Hepatocyte (in vitro differentiated cells): ENCODE measurements around the gene SBF2. TPM values are rescaled to one million over a fixed set of nuclear protein-coding genes. Genes with fewer than 3 reads are reported as not detected.

ENCODE experiments used
- DNase-seq: peaks from one replicate; pipeline ENCODE4 v3.0.0-alpha.2; 2016; ENCODE audit warnings: low spot score
- H2AFZ ChIP-seq: fragments of 200-600 bp; sonication (generic); 2 replicates; pipeline ENCODE4 v1.6.0; 2016; ENCODE audit warnings: antibody characterized with exemption, mild to moderate bottlenecking
- H3K27ac ChIP-seq: fragments of 200-600 bp; sonication (generic); 2 replicates; pipeline ENCODE4 v1.5.1; 2016; ENCODE audit warnings: mild to moderate bottlenecking
- H3K27me3 ChIP-seq: fragments of 200-600 bp; sonication (generic); 2 replicates; pipeline ENCODE4 v1.6.1; 2016
- H3K36me3 ChIP-seq: fragments of 200-600 bp; sonication (generic); replicated peaks from 2 replicates; pipeline ENCODE4 v1.5.1; 2016; ENCODE audit warnings: low read depth; ENCODE audit not compliant: insufficient read depth
- H3K4me1 ChIP-seq: fragments of 200-600 bp; sonication (generic); 2 replicates; pipeline ENCODE4 v1.5.1; 2016; ENCODE audit warnings: mild to moderate bottlenecking, moderate library complexity; ENCODE audit not compliant: insufficient read depth
- H3K4me2 ChIP-seq: fragments of 200-600 bp; sonication (generic); 2 replicates; pipeline ENCODE4 v1.6.0; 2016
- H3K4me3 ChIP-seq: fragments of 200-600 bp; sonication (generic); 2 replicates; pipeline ENCODE4 v1.5.1; 2016; ENCODE audit warnings: mild to moderate bottlenecking
- H3K79me2 ChIP-seq: fragments of 200-600 bp; sonication (generic); 2 replicates; pipeline ENCODE4 v1.6.0; 2017; ENCODE audit warnings: mild to moderate bottlenecking
- H3K9me2 ChIP-seq: fragments of 200-600 bp; sonication (generic); replicated peaks from 2 replicates; pipeline ENCODE4 v1.6.0; 2017; ENCODE audit warnings: mild to moderate bottlenecking; ENCODE audit not compliant: insufficient read depth
- H3K9me3 ChIP-seq: fragments of 200-600 bp; sonication (generic); 2 replicates; pipeline ENCODE4 v1.5.1; 2016; ENCODE audit warnings: low read depth, mild to moderate bottlenecking
- H4K20me1 ChIP-seq: fragments of 200-600 bp; sonication (generic); 2 replicates; pipeline ENCODE4 v1.6.0; 2016; ENCODE audit warnings: mild to moderate bottlenecking; ENCODE audit not compliant: insufficient read depth, poor library complexity, severe bottlenecking
- EZH2 ChIP-seq: fragments of 200-600 bp; sonication (generic); IDR thresholded peaks from 2 replicates; pipeline ENCODE4 v1.6.1; 2016; ENCODE audit warnings: antibody characterized with exemption, mild to moderate bottlenecking, borderline replicate concordance
- EZH2phosphoT487 ChIP-seq: fragments of 200-600 bp; sonication (generic); IDR thresholded peaks from one replicate; pipeline ENCODE4 v1.6.1; 2018; ENCODE audit warnings: antibody characterized with exemption, mild to moderate bottlenecking, low read depth, moderate library complexity; ENCODE audit not compliant: unreplicated experiment, severe bottlenecking
- WGBS: methylation state at CpG from one replicate; pipeline ENCODE4 v1.1.6; 2016; ENCODE audit warnings: low lambda C conversion rate; ENCODE audit errors: missing lambda C conversion rate; 5-methylcytosine and 5-hydroxymethylcytosine counted together
- polyA plus RNA-seq: library from polyadenylated mRNA; unstranded; fragments of >200 nt; fragmentation: Nextera tagmentation; extraction: Ambion mirVana; gene quantifications from 2 replicates; pipeline ENCODE4 v1.2.1, GENCODE V29; 2016
- total RNA-seq: library from RNA; depleted of rRNA; stranded (reverse); fragments of >200 nt; gene quantifications from 2 replicates; pipeline ENCODE4 v1.2.3, GENCODE V29; 2014
- TF ChIP-seq, protein P1 (sequence below): fragments of 200-600 bp; sonication (generic); IDR thresholded peaks from 2 replicates; pipeline ENCODE4 v1.5.1; 2016; ENCODE audit warnings: antibody characterized with exemption, mild to moderate bottlenecking; ENCODE audit not compliant: poor library complexity

Gene SBF2
- total and polyA plus RNA-seq, 2 experiments from 2014 or later = 25.7 to 83.2 TPM

DNA sequence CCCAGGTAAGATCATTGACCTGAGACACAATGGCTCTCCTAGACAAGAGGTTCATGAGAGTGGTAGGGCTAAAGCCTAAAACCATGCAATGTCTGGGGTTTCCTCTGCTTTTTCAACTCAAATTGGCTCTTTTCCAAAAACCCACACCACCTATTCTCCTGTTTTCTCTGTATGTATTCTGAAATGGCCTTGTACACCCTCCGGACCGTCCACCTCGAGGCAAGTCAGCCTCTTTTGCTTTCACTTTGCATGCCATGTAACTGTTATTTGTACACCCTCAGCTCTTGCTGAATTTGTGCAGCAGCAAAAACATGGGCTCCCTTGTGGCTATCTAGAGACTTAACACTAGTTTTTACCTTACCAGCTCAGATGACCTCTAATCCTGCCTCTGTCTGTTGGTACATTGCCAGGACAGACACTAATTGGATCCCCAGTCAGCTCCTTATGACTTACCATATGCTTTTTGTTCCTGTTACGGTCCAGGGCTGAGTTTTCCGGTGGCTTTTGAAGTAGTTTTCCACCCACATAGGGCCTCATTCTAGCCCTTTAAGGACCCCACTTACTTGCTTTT, 288.0 kb downstream of the SBF2 start:
- Histone ChIP-seq H4K20me1 (no peaks in the 10 kb centered on the region), H3K9me2 (no peaks in the 10 kb centered on the region), H3K27ac (no peak overlapping the region), H3K36me3 (no peaks in the 10 kb centered on the region), H3K4me2 (no peak overlapping the region), H3K27me3 (no peaks in the 10 kb centered on the region), H2AFZ (no peak overlapping the region), H3K4me3 (no peak overlapping the region), H3K9me3 (no peaks in the 10 kb centered on the region), H3K79me2 (no peaks in the 10 kb centered on the region), H3K4me1 (no peaks in the 10 kb centered on the region)
- WGBS = 93% methylated on average over 5 of the region's 5 CpGs
- DNase-seq = no peak
- TF ChIP-seq, protein P1, sequence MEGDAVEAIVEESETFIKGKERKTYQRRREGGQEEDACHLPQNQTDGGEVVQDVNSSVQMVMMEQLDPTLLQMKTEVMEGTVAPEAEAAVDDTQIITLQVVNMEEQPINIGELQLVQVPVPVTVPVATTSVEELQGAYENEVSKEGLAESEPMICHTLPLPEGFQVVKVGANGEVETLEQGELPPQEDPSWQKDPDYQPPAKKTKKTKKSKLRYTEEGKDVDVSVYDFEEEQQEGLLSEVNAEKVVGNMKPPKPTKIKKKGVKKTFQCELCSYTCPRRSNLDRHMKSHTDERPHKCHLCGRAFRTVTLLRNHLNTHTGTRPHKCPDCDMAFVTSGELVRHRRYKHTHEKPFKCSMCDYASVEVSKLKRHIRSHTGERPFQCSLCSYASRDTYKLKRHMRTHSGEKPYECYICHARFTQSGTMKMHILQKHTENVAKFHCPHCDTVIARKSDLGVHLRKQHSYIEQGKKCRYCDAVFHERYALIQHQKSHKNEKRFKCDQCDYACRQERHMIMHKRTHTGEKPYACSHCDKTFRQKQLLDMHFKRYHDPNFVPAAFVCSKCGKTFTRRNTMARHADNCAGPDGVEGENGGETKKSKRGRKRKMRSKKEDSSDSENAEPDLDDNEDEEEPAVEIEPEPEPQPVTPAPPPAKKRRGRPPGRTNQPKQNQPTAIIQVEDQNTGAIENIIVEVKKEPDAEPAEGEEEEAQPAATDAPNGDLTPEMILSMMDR = no peak
- TF ChIP-seq EZH2 (no peak), EZH2phosphoT487 (no peak)

DNA sequence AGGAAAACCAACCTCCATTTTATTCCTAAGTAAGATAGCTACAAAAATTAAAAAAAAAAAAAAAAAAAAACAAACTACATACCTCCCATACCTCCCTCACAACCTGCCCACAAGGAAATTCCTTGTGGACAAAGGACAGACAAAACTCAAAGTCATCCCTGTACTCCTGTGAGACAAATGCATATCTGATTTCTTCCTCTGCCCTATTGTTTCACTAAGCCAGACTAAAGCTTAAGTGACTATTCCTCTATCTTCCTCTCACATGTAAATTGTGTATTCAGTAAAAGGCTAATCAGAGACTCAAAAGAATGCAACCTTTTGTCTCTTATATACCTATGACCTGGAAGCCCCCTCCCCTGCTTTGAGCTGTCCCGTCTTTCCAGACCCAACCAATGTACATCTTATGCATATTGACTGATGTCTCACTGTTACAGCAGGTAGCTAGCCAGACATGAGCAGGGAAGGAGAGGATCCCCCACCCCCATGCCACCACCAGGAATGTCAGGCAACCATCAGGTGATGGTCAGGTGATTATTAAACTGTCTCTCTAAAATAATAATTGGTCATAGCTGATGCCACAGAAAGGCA, 289.4 kb downstream of the SBF2 start:
- H3K27ac ChIP-seq = no peak overlapping the region

DNA sequence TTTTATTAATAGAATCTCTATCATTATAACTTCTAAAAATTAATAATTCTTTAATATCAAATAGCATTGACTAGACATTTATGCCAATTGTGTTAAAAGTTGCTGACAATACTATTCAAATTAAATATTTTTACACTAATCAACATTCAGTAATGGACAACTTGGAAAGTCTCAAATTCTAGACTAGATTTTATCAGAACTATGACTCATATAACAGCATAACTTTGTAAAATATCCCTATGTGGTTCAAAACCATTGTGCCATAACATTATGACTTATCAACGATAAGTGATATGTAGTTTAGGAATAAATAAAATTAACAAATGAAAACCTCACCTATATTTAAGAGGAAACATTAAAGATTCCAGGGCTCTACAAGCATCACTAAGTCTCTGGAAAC, 291.8 kb downstream of the SBF2 start:
- Histone ChIP-seq H3K4me3 (no peak overlapping the region), H3K27me3 (no peaks in the 10 kb centered on the region), H3K4me1 (no peaks in the 10 kb centered on the region), H4K20me1 (no peaks in the 10 kb centered on the region), H3K79me2 (no peaks in the 10 kb centered on the region), H3K36me3 (no peaks in the 10 kb centered on the region), H3K4me2 (no peak overlapping the region), H3K9me2 (no peaks in the 10 kb centered on the region), H3K9me3 (no peaks in the 10 kb centered on the region), H2AFZ (no peak overlapping the region), H3K27ac (no peak overlapping the region)
- DNase-seq = no peak
- TF ChIP-seq, protein P1 = no peak
- TF ChIP-seq EZH2phosphoT487 (no peak), EZH2 (no peak)
- WGBS = 93% methylated on average over 1 of the region's 1 CpG

More for the DNA sequence above, 289.4 kb downstream of the SBF2 start:
- Histone ChIP-seq H3K79me2 (no peaks in the 10 kb centered on the region), H3K9me2 (no peaks in the 10 kb centered on the region), H3K36me3 (no peaks in the 10 kb centered on the region), H3K4me1 (no peaks in the 10 kb centered on the region), H3K4me3 (no peak overlapping the region), H4K20me1 (no peaks in the 10 kb centered on the region), H3K4me2 (no peak overlapping the region), H3K27me3 (no peaks in the 10 kb centered on the region), H3K9me3 (no peaks in the 10 kb centered on the region), H2AFZ (no peak overlapping the region)
- no peak for DNase-seq
- TF ChIP-seq EZH2phosphoT487 (no peak), EZH2 (no peak)
- TF ChIP-seq, protein P1 = no peak
- WGBS = 93% methylated on average over 1 of the region's 1 CpG
